Adrenal gland (tissue), 5 donors: ENCODE results near the gene ERC2.

Source experiments
- CTCF ChIP-seq, 6 experiments: fragments of 450-650 bp in 4 of 6; fragments of 200-600 bp in 2 of 6; sonication (generic) in 1 of 6; IDR thresholded peaks; 1 replicate in 5 of 6; 2 replicates in 1 of 6; pipeline versions ENCODE4 v1.5.1 to v1.8.0; 2016 to 2021; ENCODE audit warnings: antibody characterized with exemption in 6 of 6, mild to moderate bottlenecking in 2 of 6, moderate library complexity in 1 of 6
- POLR2A ChIP-seq, 2 donors: fragments of 450-650 bp; IDR thresholded peaks; one replicate each; pipeline ENCODE4 v1.6.1; 2017; ENCODE audit warnings: antibody characterized with exemption in 2 of 2, mild to moderate bottlenecking in 2 of 2, moderate library complexity in 1 of 2
- donor health status: DM: no; HTN: no; CAD: no.

- TF ChIP-seq POLR2A (IDR thresholded peaks at IDR 0.05) (no peak), CTCF (IDR thresholded peaks at IDR 0.05) (no peak)
Measured at GRCh38 chr3:55487381-55488241, 980.7 kb downstream of the ERC2 start.
